Left forelimb (tissue), 1 donor: Measurements from ENCODE around the gene AGPAT2.

Source experiments
- DNase-seq: peaks from one replicate; pipeline ENCODE4 v3.0.0-alpha.2; 2018; ENCODE audit warnings: low spot score

The AGPAT2 gene

GRCh38 chr9:136625101-136626065 lies 61.9 kb downstream of the AGPAT2 start:
- no peak for DNase-seq

- DNase-seq, result no peak
Measured at GRCh38 chr9:136624184-136624951, 62.9 kb downstream of the AGPAT2 start.

- no peak for DNase-seq
Measured at GRCh38 chr9:136623842-136624183, 63.4 kb downstream of the AGPAT2 start.
